ENCODE data around the gene GNL3L.
"Not testable (repeated sequence)": the region's sequence is repeated elsewhere in the genome, so short reads cannot be mapped to it uniquely, and the experiment has no call there.

GNL3L gene

GRCh38 chrX:54560411-54560810 lies 30.4 kb downstream of the GNL3L start:
- DNase-seq, result no peak

DNA sequence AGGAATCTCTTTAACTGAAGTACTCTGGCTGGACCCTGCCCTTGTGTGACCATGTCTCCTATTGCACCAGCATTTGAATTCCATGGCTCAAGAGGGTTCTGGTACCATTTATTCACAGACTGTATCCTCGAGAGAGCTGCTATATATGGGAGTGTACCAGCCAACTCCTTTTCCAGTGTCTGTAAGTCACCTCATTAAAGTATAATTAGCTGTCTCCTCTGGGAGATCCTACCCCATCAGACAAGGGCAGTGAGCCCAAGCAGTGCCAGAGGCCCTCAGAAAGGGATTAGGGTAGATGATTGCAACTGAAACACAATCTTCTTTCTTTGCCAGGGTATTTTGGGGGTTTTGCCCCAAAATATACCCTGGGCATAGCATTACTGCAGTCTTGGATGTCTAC lies 31.6 kb downstream of the GNL3L start:
- DNase-seq, result no peak

DNA sequence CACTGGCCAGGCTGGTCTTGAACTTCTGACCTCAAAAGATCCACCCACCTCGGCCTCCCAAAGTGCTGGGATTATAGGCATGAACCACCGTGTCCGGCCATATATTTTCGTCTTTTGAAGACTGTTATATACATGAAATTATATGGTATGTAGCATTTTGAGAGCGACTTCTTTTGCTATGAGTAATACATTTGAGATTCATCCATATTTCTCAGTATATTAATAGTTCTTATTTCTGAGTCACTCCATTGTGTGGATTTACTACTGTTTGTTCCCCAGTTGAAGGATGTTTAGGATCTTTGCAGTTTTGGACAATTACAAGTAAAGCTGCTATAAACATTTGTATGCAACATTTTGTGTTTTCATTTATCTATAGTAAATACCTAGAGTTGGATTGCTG lies 34.9 kb downstream of the GNL3L start:
- DNase-seq, result no peak

DNA sequence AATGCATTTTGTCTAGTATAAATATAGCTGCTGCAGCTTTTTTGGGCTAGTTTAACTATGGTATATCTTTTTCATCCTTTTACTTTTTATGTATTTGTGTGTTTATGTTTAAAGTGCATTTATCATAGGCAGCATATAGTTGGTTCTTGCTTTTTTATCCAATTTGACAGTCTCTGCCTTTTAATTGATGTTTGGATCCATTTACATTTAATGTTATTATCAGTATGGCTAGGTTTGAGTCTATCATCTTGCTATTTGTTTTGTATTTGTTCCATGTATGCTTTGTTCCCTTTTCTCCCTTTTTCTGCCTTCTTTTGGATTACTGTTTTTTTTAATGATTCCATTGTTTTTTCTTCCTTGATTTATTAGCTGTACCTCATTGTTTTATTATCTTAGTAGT lies 40.3 kb downstream of the GNL3L start:
- DNase-seq, result no peak

DNA sequence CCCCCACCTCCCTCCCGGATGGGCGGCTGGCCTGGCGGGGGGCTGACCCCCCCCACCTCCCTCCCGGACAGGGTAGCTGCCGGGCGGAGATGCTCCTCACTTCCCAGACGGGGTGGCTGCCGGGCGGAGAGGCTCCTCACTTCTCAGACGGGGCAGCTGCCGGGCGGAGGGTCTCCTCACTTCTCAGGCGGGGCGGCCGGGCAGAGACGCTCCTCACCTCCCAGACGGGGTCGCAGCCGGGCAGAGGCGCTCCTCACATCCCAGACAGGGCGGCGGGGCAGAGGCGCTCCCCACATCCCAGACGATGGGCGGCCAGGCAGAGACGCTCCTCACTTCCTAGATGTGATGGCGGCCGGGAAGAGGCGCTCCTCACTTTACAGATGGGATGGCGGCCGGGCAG lies 42.6 kb downstream of the GNL3L start:
- not testable (repeated sequence) for DNase-seq

DNA sequence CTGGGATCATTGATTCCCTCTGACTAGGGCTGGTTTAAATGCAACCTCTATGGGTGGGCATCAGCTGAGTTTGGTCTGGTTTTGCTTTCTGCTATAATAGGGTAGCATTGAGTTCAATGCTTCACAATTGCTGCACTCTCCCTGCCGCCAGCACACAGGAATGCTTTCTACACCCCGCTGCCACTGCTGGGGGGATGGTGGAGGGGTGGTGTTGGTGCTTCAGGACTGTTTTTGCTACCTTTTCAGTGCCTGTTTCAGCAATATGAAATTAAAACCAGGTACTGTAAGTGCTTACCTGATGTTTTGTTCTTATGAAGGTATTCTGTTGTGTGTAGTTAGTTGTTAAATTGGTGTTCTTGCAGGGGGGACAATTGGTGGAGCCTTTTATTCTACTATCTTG lies 67.7 kb downstream of the GNL3L start:
- no peak for DNase-seq

DNA sequence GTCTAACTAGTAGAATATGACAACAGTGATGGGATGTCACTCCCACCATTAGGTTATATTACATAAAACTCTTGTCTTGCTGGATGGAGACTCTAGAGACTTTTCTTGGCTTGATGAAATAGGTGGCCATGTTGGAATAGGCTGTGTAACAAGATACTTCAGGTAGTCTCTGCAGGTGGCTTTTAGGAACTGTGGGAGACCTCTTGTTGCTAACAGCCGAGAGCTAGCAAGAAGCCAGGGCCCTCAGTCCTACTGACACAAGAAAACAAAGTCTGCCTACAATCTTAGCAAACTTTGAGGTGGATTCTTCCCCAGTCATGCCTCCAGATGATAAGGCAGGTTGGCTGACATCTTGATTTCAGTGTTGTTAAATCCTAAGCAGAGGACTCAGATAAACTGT lies 72.5 kb downstream of the GNL3L start:
- DNase-seq, result no peak
